ENCODE measurements around the gene SIX3. TPM values are rescaled to one million over a fixed set of nuclear protein-coding genes. Genes with fewer than 3 reads are reported as not detected.

SIX3 gene
- total RNA-seq, 1 experiment from 2014 or later: 0.56 TPM

DNA sequence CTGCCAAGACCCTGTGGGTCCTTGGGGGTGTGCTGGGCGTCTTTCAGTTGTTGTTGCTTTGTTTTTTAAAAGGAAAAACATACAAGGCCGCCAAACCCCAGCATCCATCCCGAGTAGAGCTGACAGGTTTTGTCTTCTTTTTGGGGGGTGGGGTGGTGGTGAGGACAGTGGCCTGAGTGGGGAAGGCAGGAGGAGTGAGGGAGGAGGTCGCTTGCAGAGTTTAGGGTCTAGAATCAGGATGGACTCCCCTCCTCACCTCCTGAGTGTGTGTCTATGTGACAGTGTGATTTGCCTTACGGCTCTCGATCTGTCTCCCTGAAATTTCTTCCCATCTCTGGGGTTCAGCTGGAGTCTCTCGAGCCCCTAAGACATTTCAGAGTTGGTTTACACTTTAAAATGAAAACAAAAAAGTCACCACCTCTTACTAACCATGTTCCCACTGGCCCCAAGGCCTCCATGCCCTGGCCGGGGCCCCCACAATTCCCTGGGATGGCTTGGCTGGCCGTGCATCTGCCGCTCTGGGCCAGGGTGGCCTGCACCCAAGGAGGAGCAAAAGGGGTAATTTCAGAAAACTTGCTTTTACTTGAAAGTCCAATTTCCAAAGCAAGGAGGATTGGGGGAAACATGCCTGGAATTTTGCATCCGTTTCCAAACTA, 5.0 kb downstream of the SIX3 start:
- POLR2A ChIA-PET (ENCODE audit: low non-redundant PET): no interaction called here
- no TSS peak for BruUV-seq (replicated peaks)

DNA sequence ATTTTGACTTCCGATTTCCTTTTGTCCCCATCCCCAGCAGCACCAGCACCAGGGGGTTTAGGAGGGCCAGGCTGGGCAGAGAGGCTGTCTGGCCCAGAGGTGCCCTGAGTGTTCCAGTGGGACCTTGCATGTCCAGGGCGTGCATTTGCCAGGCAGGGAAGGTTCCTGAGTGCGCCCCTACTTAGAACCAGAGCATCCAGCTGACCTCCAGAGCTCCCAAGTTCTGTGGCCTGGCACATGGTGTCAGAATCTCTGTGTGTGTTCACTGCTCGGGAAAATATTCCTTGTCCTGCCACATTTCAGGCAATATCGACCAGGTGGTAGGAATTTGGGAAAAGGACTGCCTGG, 5.5 kb downstream of the SIX3 start:
- POLR2A ChIA-PET (ENCODE audit: low non-redundant PET): no interaction called here
- BruUV-seq (replicated peaks): no TSS peak

More for the DNA sequence above, 5.0 kb downstream of the SIX3 start:
- H3K36me3 ChIP-seq (ENCODE audit: insufficient read depth, low read length, poor library complexity, severe bottlenecking): no peaks in the 10 kb centered on the region
- no peaks in the 10 kb centered on the region for H3K9me3 ChIP-seq (ENCODE audit: low read depth, low read length, poor library complexity, severe bottlenecking)
- no peak overlapping the region for H3K4me3 ChIP-seq (ENCODE audit: low read depth, low read length, poor library complexity, severe bottlenecking)
- intact Hi-C loops (cut with micrococcal nuclease; ENCODE audit: unreplicated experiment): no loop called here
- no peak for TF ChIP-seq EZH2 (IDR thresholded peaks at IDR 0.05; ENCODE audit: borderline replicate concordance, low read depth, low read length, poor library complexity, severe bottlenecking)
- TF ChIP-seq, protein P1, sequence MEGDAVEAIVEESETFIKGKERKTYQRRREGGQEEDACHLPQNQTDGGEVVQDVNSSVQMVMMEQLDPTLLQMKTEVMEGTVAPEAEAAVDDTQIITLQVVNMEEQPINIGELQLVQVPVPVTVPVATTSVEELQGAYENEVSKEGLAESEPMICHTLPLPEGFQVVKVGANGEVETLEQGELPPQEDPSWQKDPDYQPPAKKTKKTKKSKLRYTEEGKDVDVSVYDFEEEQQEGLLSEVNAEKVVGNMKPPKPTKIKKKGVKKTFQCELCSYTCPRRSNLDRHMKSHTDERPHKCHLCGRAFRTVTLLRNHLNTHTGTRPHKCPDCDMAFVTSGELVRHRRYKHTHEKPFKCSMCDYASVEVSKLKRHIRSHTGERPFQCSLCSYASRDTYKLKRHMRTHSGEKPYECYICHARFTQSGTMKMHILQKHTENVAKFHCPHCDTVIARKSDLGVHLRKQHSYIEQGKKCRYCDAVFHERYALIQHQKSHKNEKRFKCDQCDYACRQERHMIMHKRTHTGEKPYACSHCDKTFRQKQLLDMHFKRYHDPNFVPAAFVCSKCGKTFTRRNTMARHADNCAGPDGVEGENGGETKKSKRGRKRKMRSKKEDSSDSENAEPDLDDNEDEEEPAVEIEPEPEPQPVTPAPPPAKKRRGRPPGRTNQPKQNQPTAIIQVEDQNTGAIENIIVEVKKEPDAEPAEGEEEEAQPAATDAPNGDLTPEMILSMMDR (conservative IDR thresholded peaks at IDR 0.05; ENCODE audit: low read depth, low read length): no peak
- DNase-seq (ENCODE audit: low spot score): no peak
- no peaks in the 10 kb centered on the region for H3K4me1 ChIP-seq (ENCODE audit: insufficient read depth, low read length, poor library complexity, severe bottlenecking)
- CTCF ChIA-PET: interaction anchor here (0.6 kb wide), 1 partner anchor 18 kb away, joined by 5 read pairs; no protein-coding TSS in a partner anchor
- no peak overlapping the region for H3K27ac ChIP-seq (ENCODE audit: low read depth, low read length, poor library complexity, severe bottlenecking)
- H3K27me3 ChIP-seq (replicated peaks; ENCODE audit: insufficient read depth, low read depth, low read length, poor library complexity): no peaks in the 10 kb centered on the region

DNA sequence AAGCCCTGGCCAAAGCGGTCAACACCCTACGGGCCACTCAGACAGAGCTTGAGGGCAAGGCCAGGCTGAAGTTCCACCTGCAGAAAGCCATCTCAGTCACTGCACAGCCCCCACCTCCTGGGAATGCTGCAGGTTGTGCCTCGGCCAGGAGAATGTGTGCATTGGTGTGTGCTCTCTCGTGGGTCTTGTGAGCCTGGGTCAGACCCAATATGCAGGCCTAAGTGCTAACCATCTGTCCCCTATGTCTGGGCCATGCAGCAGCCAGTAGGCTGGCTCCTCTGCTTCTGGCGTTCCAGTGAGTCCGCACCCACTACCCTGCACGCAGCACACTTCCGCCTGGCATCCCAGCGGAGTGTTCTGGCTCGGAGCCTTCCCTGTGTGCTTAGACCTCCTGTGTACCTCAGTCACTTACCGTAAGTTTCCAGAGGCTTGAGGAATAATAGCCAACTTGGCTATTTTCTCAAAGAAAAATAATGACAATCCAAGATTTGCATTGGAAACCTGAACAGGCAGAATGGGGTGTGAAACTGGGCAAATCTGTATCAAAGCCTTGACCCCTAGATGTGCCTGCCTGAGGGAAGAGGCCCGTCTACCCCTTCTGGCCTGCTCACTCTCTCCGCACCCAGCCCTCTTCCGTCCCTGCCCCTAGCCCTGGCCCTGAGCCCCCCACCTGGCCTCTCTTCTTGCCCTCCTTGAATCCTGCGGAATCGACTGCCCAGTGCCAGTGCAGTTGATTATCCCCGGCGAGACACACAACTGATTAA, 7.2 kb downstream of the SIX3 start:
- Histone ChIP-seq H3K27me3 (replicated peaks; ENCODE audit: insufficient read depth, low read depth, low read length, poor library complexity) (peaks cover 15% of the 10 kb centered on the region), H3K36me3 (ENCODE audit: insufficient read depth, low read length, poor library complexity, severe bottlenecking) (no peaks in the 10 kb centered on the region), H3K27ac (ENCODE audit: low read depth, low read length, poor library complexity, severe bottlenecking) (no peak overlapping the region), H3K4me3 (ENCODE audit: low read depth, low read length, poor library complexity, severe bottlenecking) (no peak overlapping the region), H3K4me1 (ENCODE audit: insufficient read depth, low read length, poor library complexity, severe bottlenecking) (no peaks in the 10 kb centered on the region), H3K9me3 (ENCODE audit: low read depth, low read length, poor library complexity, severe bottlenecking) (no peaks in the 10 kb centered on the region)
- POLR2A ChIA-PET (ENCODE audit: low non-redundant PET): no interaction called here
- intact Hi-C loops (cut with micrococcal nuclease; ENCODE audit: unreplicated experiment): no loop called here
- no TSS peak for BruUV-seq (replicated peaks)
- CTCF ChIA-PET: interaction anchor here (0.5 kb wide), 1 partner anchor 16 kb away, joined by 5 read pairs; no protein-coding TSS in a partner anchor
- TF ChIP-seq, protein P1 (conservative IDR thresholded peaks at IDR 0.05; ENCODE audit: low read depth, low read length): no peak
- DNase-seq (ENCODE audit: low spot score): no peak

More for the DNA sequence above, 5.5 kb downstream of the SIX3 start:
- no peak overlapping the region for H3K27ac ChIP-seq (ENCODE audit: low read depth, low read length, poor library complexity, severe bottlenecking)
- no peaks in the 10 kb centered on the region for H3K4me1 ChIP-seq (ENCODE audit: insufficient read depth, low read length, poor library complexity, severe bottlenecking)
- H3K9me3 ChIP-seq (ENCODE audit: low read depth, low read length, poor library complexity, severe bottlenecking): no peaks in the 10 kb centered on the region
- H3K36me3 ChIP-seq (ENCODE audit: insufficient read depth, low read length, poor library complexity, severe bottlenecking): no peaks in the 10 kb centered on the region
- TF ChIP-seq EZH2 (IDR thresholded peaks at IDR 0.05; ENCODE audit: borderline replicate concordance, low read depth, low read length, poor library complexity, severe bottlenecking): no peak
- TF ChIP-seq, protein P1 (conservative IDR thresholded peaks at IDR 0.05; ENCODE audit: low read depth, low read length): no peak
- DNase-seq (ENCODE audit: low spot score): no peak
- H3K4me3 ChIP-seq (ENCODE audit: low read depth, low read length, poor library complexity, severe bottlenecking): no peak overlapping the region
- no peaks in the 10 kb centered on the region for H3K27me3 ChIP-seq (replicated peaks; ENCODE audit: insufficient read depth, low read depth, low read length, poor library complexity)
- CTCF ChIA-PET: interaction anchor here (0.6 kb wide), 1 partner anchor 18 kb away, joined by 5 read pairs; no protein-coding TSS in a partner anchor
- intact Hi-C loops (cut with micrococcal nuclease; ENCODE audit: unreplicated experiment): no loop called here

All from A673 (cell line).